Measurements from ENCODE around the gene HDAC4. TPM values are rescaled to one million over a fixed set of nuclear protein-coding genes. Genes with fewer than 3 reads are reported as not detected.

Gene HDAC4
- total and polyA plus RNA-seq, 4 donors: 2.9 to 37.2 (median 4.4) TPM

DNA sequence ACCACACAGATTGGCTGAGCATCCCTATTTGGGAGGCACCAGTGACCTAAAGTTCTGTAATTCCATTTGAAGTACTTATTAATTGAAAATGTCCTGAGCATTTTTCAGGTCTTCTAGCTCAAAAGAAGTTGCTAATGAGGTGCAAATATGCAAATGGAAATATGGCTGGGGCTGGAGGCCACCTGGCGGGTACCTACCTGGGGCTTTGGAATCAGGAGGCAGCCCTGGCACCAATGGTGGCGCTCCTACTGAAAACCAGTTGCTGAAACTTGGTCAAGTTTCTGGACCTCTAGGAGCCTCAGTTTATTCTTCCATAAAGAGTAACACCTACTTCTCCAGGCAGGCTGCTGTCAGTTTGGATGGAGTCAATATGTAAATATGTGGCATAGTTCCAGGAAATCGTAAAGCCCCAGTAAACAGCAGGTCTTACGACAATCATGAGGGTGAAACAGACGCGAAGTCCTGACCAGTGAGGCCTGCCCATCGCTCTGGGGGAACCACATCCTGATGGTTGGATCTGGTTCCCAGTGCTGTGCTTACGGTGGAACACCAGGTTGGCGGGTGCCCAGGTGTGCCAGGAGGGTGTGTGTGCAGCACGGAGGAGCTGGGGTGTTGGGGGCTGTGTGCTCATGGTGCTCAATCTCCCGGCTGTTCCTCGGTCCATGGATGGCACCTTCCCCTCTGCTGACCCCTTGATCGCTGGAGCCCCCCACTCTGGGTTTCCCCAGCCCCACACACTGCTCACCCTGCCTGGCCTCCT lies 366.8 kb downstream of the HDAC4 start:
- Histone ChIP-seq H3K4me1 (ENCODE audit: control insufficient read depth in 4 of 4, insufficient read depth in 4 of 4, low read length in 3 of 4) (no peaks in the 10 kb centered on the region), H3K4me3 (ENCODE audit: low read depth in 1 of 3, low read length in 3 of 3) (no peak overlapping the region), H3K9me3 (ENCODE audit: control insufficient read depth in 4 of 4, low read length in 3 of 4) (no peaks in the 10 kb centered on the region), H3K36me3 (ENCODE audit: control insufficient read depth in 4 of 4, insufficient read depth in 3 of 4, low read depth in 1 of 4, low read length in 3 of 4) (no peaks in the 10 kb centered on the region), H3K9ac (ENCODE audit: low read depth in 1 of 2, low read length in 2 of 2) (no peak overlapping the region), H3K27me3 (ENCODE audit: control insufficient read depth in 4 of 4, insufficient read depth in 4 of 4, low read length in 3 of 4) (no peaks in the 10 kb centered on the region), H3K27ac (ENCODE audit: low read depth in 1 of 2, low read length in 2 of 2) (no peak overlapping the region)
- 71% methylated on average over 13 of the region's 13 CpGs for WGBS
- TF ChIP-seq HNF4G (IDR thresholded peaks at IDR 0.05): no peak
- TF ChIP-seq JUND (IDR thresholded peaks at IDR 0.05): no peak
- TF ChIP-seq, protein P1, sequence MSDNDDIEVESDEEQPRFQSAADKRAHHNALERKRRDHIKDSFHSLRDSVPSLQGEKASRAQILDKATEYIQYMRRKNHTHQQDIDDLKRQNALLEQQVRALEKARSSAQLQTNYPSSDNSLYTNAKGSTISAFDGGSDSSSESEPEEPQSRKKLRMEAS (IDR thresholded peaks at IDR 0.05): no peak
- no peak for TF ChIP-seq TAF1 (conservative IDR thresholded peaks at IDR 0.05)
- TF ChIP-seq EGR1 (IDR thresholded peaks at IDR 0.05; ENCODE audit: low read depth in 2 of 2): no peak
- no peak for TF ChIP-seq RAD21 (IDR thresholded peaks at IDR 0.05)
- no peak for TF ChIP-seq RXRA (IDR thresholded peaks at IDR 0.05)
- DNase-seq (ENCODE audit: low spot score): no peak

DNA sequence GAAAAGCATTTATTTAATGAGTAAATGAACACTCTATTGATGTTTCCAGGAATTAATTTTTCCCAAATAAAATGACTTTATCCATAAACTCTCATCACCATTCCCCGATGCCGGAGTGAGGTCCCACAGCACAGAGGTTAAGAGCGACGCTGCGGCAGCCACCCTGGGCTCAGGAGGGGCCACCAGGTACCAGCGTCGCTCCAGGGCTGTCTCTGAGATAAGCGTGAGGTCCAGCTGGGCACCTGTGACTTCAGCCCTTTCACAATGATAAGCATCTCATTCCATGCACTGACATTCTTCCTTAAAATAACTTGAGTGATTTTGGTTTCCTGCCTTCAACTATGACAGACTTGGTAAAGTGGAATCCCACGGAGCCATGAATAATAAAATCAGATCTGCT lies 370.9 kb downstream of the HDAC4 start:
- no peak overlapping the region for H3K27ac ChIP-seq (ENCODE audit: low read depth in 1 of 2, low read length in 2 of 2)
- H3K9me3 ChIP-seq (ENCODE audit: control insufficient read depth in 4 of 4, low read length in 3 of 4): no peaks in the 10 kb centered on the region
- no peaks in the 10 kb centered on the region for H3K4me1 ChIP-seq (ENCODE audit: control insufficient read depth in 4 of 4, insufficient read depth in 4 of 4, low read length in 3 of 4)
- H3K27me3 ChIP-seq (ENCODE audit: control insufficient read depth in 4 of 4, insufficient read depth in 4 of 4, low read length in 3 of 4): no peaks in the 10 kb centered on the region
- no peak overlapping the region for H3K4me3 ChIP-seq (ENCODE audit: low read depth in 1 of 3, low read length in 3 of 3)
- H3K36me3 ChIP-seq (ENCODE audit: control insufficient read depth in 4 of 4, insufficient read depth in 3 of 4, low read depth in 1 of 4, low read length in 3 of 4): no peaks in the 10 kb centered on the region
- DNase-seq (ENCODE audit: low spot score): no peak
- TF ChIP-seq, protein P2, sequence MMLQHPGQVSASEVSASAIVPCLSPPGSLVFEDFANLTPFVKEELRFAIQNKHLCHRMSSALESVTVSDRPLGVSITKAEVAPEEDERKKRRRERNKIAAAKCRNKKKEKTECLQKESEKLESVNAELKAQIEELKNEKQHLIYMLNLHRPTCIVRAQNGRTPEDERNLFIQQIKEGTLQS (IDR thresholded peaks at IDR 0.05): no peak
- TF ChIP-seq HNF4G (IDR thresholded peaks at IDR 0.05) (no peak), HNF4A (conservative IDR thresholded peaks at IDR 0.05) (no peak), NR2F2 (IDR thresholded peaks at IDR 0.05) (no peak), FOXA1 (IDR thresholded peaks at IDR 0.05) (no peak), JUND (IDR thresholded peaks at IDR 0.05) (no peak), RXRA (IDR thresholded peaks at IDR 0.05) (no peak), TAF1 (conservative IDR thresholded peaks at IDR 0.05) (no peak), RAD21 (IDR thresholded peaks at IDR 0.05) (no peak), EGR1 (IDR thresholded peaks at IDR 0.05; ENCODE audit: low read depth in 2 of 2) (no peak), GABPA (IDR thresholded peaks at IDR 0.05 in 1 of 2, conservative IDR thresholded peaks at IDR 0.05 in 1 of 2) (no peak), YY1 (IDR thresholded peaks at IDR 0.05) (no peak), FOXA2 (IDR thresholded peaks at IDR 0.05) (no peak)
- TF ChIP-seq, protein P3, sequence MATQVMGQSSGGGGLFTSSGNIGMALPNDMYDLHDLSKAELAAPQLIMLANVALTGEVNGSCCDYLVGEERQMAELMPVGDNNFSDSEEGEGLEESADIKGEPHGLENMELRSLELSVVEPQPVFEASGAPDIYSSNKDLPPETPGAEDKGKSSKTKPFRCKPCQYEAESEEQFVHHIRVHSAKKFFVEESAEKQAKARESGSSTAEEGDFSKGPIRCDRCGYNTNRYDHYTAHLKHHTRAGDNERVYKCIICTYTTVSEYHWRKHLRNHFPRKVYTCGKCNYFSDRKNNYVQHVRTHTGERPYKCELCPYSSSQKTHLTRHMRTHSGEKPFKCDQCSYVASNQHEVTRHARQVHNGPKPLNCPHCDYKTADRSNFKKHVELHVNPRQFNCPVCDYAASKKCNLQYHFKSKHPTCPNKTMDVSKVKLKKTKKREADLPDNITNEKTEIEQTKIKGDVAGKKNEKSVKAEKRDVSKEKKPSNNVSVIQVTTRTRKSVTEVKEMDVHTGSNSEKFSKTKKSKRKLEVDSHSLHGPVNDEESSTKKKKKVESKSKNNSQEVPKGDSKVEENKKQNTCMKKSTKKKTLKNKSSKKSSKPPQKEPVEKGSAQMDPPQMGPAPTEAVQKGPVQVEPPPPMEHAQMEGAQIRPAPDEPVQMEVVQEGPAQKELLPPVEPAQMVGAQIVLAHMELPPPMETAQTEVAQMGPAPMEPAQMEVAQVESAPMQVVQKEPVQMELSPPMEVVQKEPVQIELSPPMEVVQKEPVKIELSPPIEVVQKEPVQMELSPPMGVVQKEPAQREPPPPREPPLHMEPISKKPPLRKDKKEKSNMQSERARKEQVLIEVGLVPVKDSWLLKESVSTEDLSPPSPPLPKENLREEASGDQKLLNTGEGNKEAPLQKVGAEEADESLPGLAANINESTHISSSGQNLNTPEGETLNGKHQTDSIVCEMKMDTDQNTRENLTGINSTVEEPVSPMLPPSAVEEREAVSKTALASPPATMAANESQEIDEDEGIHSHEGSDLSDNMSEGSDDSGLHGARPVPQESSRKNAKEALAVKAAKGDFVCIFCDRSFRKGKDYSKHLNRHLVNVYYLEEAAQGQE (IDR thresholded peaks at IDR 0.05): no peak
- TF ChIP-seq, protein P4, sequence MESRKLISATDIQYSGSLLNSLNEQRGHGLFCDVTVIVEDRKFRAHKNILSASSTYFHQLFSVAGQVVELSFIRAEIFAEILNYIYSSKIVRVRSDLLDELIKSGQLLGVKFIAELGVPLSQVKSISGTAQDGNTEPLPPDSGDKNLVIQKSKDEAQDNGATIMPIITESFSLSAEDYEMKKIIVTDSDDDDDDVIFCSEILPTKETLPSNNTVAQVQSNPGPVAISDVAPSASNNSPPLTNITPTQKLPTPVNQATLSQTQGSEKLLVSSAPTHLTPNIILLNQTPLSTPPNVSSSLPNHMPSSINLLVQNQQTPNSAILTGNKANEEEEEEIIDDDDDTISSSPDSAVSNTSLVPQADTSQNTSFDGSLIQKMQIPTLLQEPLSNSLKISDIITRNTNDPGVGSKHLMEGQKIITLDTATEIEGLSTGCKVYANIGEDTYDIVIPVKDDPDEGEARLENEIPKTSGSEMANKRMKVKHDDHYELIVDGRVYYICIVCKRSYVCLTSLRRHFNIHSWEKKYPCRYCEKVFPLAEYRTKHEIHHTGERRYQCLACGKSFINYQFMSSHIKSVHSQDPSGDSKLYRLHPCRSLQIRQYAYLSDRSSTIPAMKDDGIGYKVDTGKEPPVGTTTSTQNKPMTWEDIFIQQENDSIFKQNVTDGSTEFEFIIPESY (IDR thresholded peaks at IDR 0.05): no peak
- TF ChIP-seq, protein P5, sequence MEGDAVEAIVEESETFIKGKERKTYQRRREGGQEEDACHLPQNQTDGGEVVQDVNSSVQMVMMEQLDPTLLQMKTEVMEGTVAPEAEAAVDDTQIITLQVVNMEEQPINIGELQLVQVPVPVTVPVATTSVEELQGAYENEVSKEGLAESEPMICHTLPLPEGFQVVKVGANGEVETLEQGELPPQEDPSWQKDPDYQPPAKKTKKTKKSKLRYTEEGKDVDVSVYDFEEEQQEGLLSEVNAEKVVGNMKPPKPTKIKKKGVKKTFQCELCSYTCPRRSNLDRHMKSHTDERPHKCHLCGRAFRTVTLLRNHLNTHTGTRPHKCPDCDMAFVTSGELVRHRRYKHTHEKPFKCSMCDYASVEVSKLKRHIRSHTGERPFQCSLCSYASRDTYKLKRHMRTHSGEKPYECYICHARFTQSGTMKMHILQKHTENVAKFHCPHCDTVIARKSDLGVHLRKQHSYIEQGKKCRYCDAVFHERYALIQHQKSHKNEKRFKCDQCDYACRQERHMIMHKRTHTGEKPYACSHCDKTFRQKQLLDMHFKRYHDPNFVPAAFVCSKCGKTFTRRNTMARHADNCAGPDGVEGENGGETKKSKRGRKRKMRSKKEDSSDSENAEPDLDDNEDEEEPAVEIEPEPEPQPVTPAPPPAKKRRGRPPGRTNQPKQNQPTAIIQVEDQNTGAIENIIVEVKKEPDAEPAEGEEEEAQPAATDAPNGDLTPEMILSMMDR (IDR thresholded peaks at IDR 0.05; ENCODE audit: low read depth, low read length, missing input control): no peak
- no peak overlapping the region for H3K9ac ChIP-seq (ENCODE audit: low read depth in 1 of 2, low read length in 2 of 2)
- WGBS: 73% methylated on average over 9 of the region's 9 CpGs
